MM.1S (cell line): ENCODE data around the gene WFIKKN2.

Source experiments
- DNase-seq: peaks from one replicate; pipeline ENCODE4 v3.0.0-alpha.2; 2015
- H2AFZ ChIP-seq: fragments of 300-600 bp; sonication (generic); 2 replicates; pipeline ENCODE4 v1.6.0; 2016; ENCODE audit warnings: antibody characterized with exemption, low read length
- H3F3A ChIP-seq: fragments of 300-600 bp; sonication (generic); 2 replicates; pipeline ENCODE4 v1.6.1; 2016; ENCODE audit warnings: mild to moderate bottlenecking, antibody characterized with exemption, low read length, moderate library complexity, mixed read lengths; ENCODE audit not compliant: insufficient read depth
- H3K27ac ChIP-seq: fragments of 300-600 bp; sonication (generic); 2 replicates; pipeline ENCODE4 v1.5.1; 2016; ENCODE audit warnings: mild to moderate bottlenecking, low read length
- H3K27me3 ChIP-seq: fragments of 300-600 bp; sonication (generic); replicated peaks from 2 replicates; pipeline ENCODE4 v1.6.0; 2016; ENCODE audit warnings: low read length; ENCODE audit not compliant: insufficient read depth
- H3K36me3 ChIP-seq: fragments of 300-600 bp; sonication (generic); replicated peaks from 2 replicates; pipeline ENCODE4 v1.6.1; 2016; ENCODE audit warnings: mild to moderate bottlenecking, low read length, mixed read lengths; ENCODE audit not compliant: insufficient read depth
- H3K4me1 ChIP-seq: fragments of 300-600 bp; sonication (generic); 2 replicates; pipeline ENCODE4 v1.6.1; 2016; ENCODE audit warnings: low read length, mixed read lengths
- H3K4me2 ChIP-seq: fragments of 300-600 bp; sonication (generic); 2 replicates; pipeline ENCODE4 v1.6.0; 2016; ENCODE audit warnings: low read depth, low read length
- H3K4me3 ChIP-seq: fragments of 300-600 bp; sonication (generic); 2 replicates; pipeline ENCODE4 v1.5.1; 2016; ENCODE audit warnings: low read length, mixed read lengths
- H3K79me2 ChIP-seq: fragments of 300-600 bp; sonication (generic); 2 replicates; pipeline ENCODE4 v1.6.1; 2016; ENCODE audit warnings: mixed run types, low read length, mixed read lengths
- H3K9ac ChIP-seq: fragments of 300-600 bp; sonication (generic); 2 replicates; pipeline ENCODE4 v1.6.1; 2016; ENCODE audit warnings: low read length, mixed read lengths
- H3K9me2 ChIP-seq: fragments of 300-600 bp; sonication (generic); replicated peaks from 2 replicates; pipeline ENCODE4 v1.6.1; 2016; ENCODE audit warnings: mild to moderate bottlenecking, low read length, mixed read lengths; ENCODE audit not compliant: insufficient read depth
- H3K9me3 ChIP-seq: fragments of 300-600 bp; sonication (generic); replicated peaks from 2 replicates; pipeline ENCODE4 v1.6.1; 2016; ENCODE audit warnings: mild to moderate bottlenecking, low read length, mixed read lengths; ENCODE audit not compliant: insufficient read depth
- H4K20me1 ChIP-seq: fragments of 300-600 bp; sonication (generic); 2 replicates; pipeline ENCODE4 v1.6.1; 2016; ENCODE audit warnings: mild to moderate bottlenecking, low read length, moderate library complexity, mixed read lengths; ENCODE audit not compliant: insufficient read depth
- EZH2 ChIP-seq: fragments of 300-600 bp; sonication (generic); optimal IDR thresholded peaks from 2 replicates; pipeline ENCODE3; 2017; ENCODE audit warnings: low read depth, mild to moderate bottlenecking, antibody characterized with exemption, low read length, mixed read lengths
- EZH2phosphoT487 ChIP-seq: fragments of 300-600 bp; sonication (generic); IDR thresholded peaks from 2 replicates; pipeline ENCODE4 v1.6.1; 2018; ENCODE audit warnings: antibody characterized with exemption, low read length
- TF ChIP-seq, protein P1 (sequence below): fragments of 300-600 bp; sonication (generic); IDR thresholded peaks from 2 replicates; pipeline ENCODE4 v1.5.1; 2016; ENCODE audit warnings: antibody characterized with exemption, low read length, mixed read lengths

Gene WFIKKN2

DNA sequence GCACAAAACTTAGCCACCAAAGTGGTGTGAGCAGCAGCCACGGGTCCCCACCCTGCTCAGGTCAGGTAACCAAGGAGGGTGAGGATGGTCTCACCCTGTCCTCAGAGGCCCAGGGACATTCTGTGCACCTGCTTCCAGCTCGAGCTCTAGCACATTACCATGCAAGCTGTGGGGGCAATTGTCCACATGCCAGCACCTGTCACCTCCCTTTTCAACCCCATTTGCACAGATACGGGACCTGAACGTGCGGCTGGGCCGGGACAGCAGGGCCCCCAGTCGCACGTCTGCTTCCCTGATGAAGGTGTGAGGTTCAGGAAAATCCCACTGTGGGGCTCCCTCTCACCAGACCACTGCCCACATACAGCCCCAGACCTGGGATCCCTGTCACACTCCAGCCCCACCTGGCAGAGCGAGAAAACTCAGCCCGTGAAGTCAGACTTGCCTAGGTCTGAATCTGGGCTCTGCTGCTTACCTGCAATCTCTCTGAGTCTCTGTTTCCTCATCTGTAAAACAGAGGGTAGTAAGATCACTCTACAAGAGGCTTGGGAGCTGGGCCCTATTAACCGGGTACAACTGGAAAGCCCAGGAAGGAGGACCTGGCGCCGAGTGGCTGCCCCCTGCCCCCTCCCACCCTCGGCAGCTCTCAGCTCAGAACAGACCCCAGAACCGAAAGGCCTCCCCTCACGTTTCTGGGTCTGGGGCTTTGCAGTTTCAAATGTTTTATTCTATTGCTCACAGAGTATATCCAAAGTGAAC lies 7.9 kb downstream of the WFIKKN2 start:
- H2AFZ ChIP-seq: no peak overlapping the region
- no peak for DNase-seq
- H3K9me2 ChIP-seq: no peaks in the 10 kb centered on the region
- H3K79me2 ChIP-seq: no peaks in the 10 kb centered on the region
- H3F3A ChIP-seq: no peaks in the 10 kb centered on the region
- no peak overlapping the region for H3K27ac ChIP-seq
- no peak overlapping the region for H3K4me3 ChIP-seq
- H3K9ac ChIP-seq: no peak overlapping the region
- no peaks in the 10 kb centered on the region for H3K9me3 ChIP-seq
- TF ChIP-seq EZH2phosphoT487 (no peak), EZH2 (no peak)
- TF ChIP-seq, protein P1, sequence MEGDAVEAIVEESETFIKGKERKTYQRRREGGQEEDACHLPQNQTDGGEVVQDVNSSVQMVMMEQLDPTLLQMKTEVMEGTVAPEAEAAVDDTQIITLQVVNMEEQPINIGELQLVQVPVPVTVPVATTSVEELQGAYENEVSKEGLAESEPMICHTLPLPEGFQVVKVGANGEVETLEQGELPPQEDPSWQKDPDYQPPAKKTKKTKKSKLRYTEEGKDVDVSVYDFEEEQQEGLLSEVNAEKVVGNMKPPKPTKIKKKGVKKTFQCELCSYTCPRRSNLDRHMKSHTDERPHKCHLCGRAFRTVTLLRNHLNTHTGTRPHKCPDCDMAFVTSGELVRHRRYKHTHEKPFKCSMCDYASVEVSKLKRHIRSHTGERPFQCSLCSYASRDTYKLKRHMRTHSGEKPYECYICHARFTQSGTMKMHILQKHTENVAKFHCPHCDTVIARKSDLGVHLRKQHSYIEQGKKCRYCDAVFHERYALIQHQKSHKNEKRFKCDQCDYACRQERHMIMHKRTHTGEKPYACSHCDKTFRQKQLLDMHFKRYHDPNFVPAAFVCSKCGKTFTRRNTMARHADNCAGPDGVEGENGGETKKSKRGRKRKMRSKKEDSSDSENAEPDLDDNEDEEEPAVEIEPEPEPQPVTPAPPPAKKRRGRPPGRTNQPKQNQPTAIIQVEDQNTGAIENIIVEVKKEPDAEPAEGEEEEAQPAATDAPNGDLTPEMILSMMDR: no peak
- H3K4me2 ChIP-seq: no peak overlapping the region
- no peaks in the 10 kb centered on the region for H3K36me3 ChIP-seq
- no peaks in the 10 kb centered on the region for H4K20me1 ChIP-seq
- H3K4me1 ChIP-seq: no peaks in the 10 kb centered on the region
- H3K27me3 ChIP-seq: no peaks in the 10 kb centered on the region

DNA sequence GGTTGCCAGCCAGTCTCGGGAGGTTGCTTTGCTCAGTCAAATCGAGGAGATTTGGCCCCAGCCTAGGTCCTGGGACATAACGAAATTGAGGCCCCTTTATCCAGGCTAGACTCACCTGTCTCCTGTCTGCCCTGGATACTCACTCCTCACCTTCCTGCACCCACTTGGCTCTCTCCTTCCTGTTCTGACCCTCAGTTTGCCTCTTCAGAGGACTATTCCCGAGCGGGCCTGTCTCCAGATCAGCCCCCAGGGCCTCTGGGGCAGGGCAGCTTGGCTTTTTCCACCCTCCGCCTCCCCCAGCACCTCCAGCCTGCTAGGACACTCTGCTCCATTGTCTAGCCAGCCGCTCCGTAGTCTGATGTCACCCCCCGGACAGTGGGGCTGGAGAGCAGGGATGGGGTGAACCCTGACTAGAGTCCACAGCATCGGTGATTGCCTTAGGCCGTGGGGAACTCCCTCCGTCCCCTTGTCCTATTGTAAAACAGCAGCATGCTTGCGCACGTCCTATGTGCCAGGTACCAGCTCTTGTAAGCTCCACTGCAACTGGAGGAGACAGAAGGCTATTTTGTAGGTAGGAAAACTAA lies 8.8 kb downstream of the WFIKKN2 start:
- no peak for DNase-seq
- no peaks in the 10 kb centered on the region for H4K20me1 ChIP-seq
- no peak overlapping the region for H3K4me2 ChIP-seq
- no peaks in the 10 kb centered on the region for H3K4me1 ChIP-seq
- TF ChIP-seq, protein P1: no peak
- TF ChIP-seq EZH2 (no peak), EZH2phosphoT487 (no peak)
- no peaks in the 10 kb centered on the region for H3K79me2 ChIP-seq
- no peaks in the 10 kb centered on the region for H3K9me2 ChIP-seq
- H3K27ac ChIP-seq: no peak overlapping the region
- H3K27me3 ChIP-seq: no peaks in the 10 kb centered on the region
- H3F3A ChIP-seq: no peaks in the 10 kb centered on the region
- H3K9ac ChIP-seq: no peak overlapping the region
- no peaks in the 10 kb centered on the region for H3K9me3 ChIP-seq
- H2AFZ ChIP-seq: no peak overlapping the region
- H3K36me3 ChIP-seq: no peaks in the 10 kb centered on the region
- no peak overlapping the region for H3K4me3 ChIP-seq

DNA sequence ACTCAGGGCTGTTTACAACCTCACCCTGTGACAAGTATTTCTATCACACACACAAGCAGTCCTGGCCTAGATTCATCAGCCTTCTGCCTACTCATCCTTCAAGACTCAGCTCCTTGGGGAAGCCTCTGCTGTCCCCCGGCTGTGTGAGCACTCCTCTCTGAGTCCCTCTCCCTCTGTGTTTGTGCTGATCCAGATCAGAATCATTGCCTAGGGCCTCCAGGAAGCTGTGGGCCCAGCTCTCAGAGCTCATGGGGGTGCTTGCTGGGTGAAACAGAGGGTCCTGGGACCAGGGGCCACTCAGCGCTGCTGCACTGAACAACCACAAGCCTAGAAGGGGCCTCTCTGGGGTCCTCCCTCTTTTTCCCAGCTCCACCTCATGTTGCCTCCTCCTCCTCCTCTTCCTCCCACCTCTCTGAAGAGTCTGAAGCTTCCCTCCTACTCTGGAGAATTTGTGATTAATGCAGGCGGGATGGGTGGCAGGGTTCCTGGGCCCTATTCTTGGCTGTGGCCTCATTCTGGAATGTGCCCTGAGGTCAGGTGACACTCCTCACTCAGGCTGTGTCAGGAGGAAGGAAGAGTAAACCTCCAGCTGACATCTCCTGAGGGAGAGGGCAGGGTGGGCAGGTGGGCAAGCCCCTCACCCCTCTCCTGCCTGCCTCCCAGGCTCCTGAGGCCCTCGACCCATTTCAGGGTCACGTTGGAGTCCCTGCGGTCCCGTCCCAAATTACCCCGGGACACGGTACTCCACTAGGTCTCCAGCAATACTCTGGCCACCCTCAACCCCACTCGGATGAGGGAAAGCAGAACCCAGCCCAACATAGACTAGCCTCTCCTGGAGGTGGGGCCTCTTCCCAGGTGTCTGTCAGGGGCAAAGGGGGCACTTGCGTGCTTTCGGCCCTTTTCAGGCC lies 10.1 kb downstream of the WFIKKN2 start:
- H3K4me2 ChIP-seq: no peak overlapping the region
- H2AFZ ChIP-seq: no peak overlapping the region
- H3K36me3 ChIP-seq: no peaks in the 10 kb centered on the region
- no peak for DNase-seq
- no peaks in the 10 kb centered on the region for H3K27me3 ChIP-seq
- H3K27ac ChIP-seq: no peak overlapping the region
- TF ChIP-seq EZH2: no peak
- TF ChIP-seq EZH2phosphoT487: no peak
- TF ChIP-seq, protein P1: no peak
- H3K9me3 ChIP-seq: no peaks in the 10 kb centered on the region
- no peaks in the 10 kb centered on the region for H3K9me2 ChIP-seq
- no peaks in the 10 kb centered on the region for H3F3A ChIP-seq
- no peaks in the 10 kb centered on the region for H4K20me1 ChIP-seq
- no peaks in the 10 kb centered on the region for H3K4me1 ChIP-seq
- no peaks in the 10 kb centered on the region for H3K79me2 ChIP-seq
- H3K9ac ChIP-seq: no peak overlapping the region
- no peak overlapping the region for H3K4me3 ChIP-seq
